ENCODE results near the gene LRIT3.

The LRIT3 gene

GRCh38 chr4:109820563-109820962, 27.3 kb upstream of the LRIT3 start:
- peak; percentile 9 for DNase-seq (ENCODE audit: low read depth)
- TF ChIP-seq CTCF (conservative IDR thresholded peaks at IDR 0.05; ENCODE audit: control insufficient read depth, insufficient read depth, low read depth, low read length): no peak
- no peak overlapping the region for H3K4me3 ChIP-seq (ENCODE audit: control insufficient read depth, low read depth, low read length)

- H3K4me3 ChIP-seq (ENCODE audit: control insufficient read depth, low read depth, low read length): no peak overlapping the region
- DNase-seq (ENCODE audit: low read depth): no peak
- no peak for TF ChIP-seq CTCF (conservative IDR thresholded peaks at IDR 0.05; ENCODE audit: control insufficient read depth, insufficient read depth, low read depth, low read length)
Measured at GRCh38 chr4:109821185-109821584, 26.7 kb upstream of the LRIT3 start.

- peak; percentile 39 for DNase-seq (ENCODE audit: low read depth)
- H3K4me3 ChIP-seq (ENCODE audit: control insufficient read depth, low read depth, low read length): no peak overlapping the region
- TF ChIP-seq CTCF (conservative IDR thresholded peaks at IDR 0.05; ENCODE audit: control insufficient read depth, insufficient read depth, low read depth, low read length): peak; percentile 53
Measured at GRCh38 chr4:109826719-109827118, 21.2 kb upstream of the LRIT3 start.

GRCh38 chr4:109827672-109828071, 20.2 kb upstream of the LRIT3 start, which contains the start of gene RRH:
TSS of gene RRH (plus strand) at chr4:109827972. CDS start at chr4:109828028, 56 bp downstream.
- TF ChIP-seq CTCF (conservative IDR thresholded peaks at IDR 0.05; ENCODE audit: control insufficient read depth, insufficient read depth, low read depth, low read length): no peak
- no peak for DNase-seq (ENCODE audit: low read depth)
- H3K4me3 ChIP-seq (ENCODE audit: control insufficient read depth, low read depth, low read length): no peak within 1 kb of the TSS

GRCh38 chr4:109833756-109834155, 14.2 kb upstream of the LRIT3 start:
- no peak for DNase-seq (ENCODE audit: low read depth)
- no peak for TF ChIP-seq CTCF (conservative IDR thresholded peaks at IDR 0.05; ENCODE audit: control insufficient read depth, insufficient read depth, low read depth, low read length)
- H3K4me3 ChIP-seq (ENCODE audit: control insufficient read depth, low read depth, low read length): no peak overlapping the region

- TF ChIP-seq CTCF (conservative IDR thresholded peaks at IDR 0.05; ENCODE audit: control insufficient read depth, insufficient read depth, low read depth, low read length): no peak
- DNase-seq (ENCODE audit: low read depth): no peak
- no peak overlapping the region for H3K4me3 ChIP-seq (ENCODE audit: control insufficient read depth, low read depth, low read length)
Measured at GRCh38 chr4:109836985-109837384, 10.9 kb upstream of the LRIT3 start.
